ENCODE results near the gene BZW1.
"Not testable (repeated sequence)": the region's sequence is repeated elsewhere in the genome, so short reads cannot be mapped to it uniquely, and the experiment has no call there.

The BZW1 gene

GRCh38 chr2:200800458-200800857 lies 11.3 kb upstream of the BZW1 start:
- FAIRE-seq (no peak), DNase-seq (ENCODE audit: insufficient read length, low spot score) (no peak)
- TF ChIP-seq SPI1 (IDR thresholded peaks at IDR 0.05; ENCODE audit: low read depth, low read length) (no peak), POLR2AphosphoS5 (IDR thresholded peaks at IDR 0.05; ENCODE audit: low read depth, low read length) (no peak), TAF1 (IDR thresholded peaks at IDR 0.05; ENCODE audit: low read depth, low read length) (no peak), POLR2A (IDR thresholded peaks at IDR 0.05; ENCODE audit: low read depth, low read length) (no peak)

DNA sequence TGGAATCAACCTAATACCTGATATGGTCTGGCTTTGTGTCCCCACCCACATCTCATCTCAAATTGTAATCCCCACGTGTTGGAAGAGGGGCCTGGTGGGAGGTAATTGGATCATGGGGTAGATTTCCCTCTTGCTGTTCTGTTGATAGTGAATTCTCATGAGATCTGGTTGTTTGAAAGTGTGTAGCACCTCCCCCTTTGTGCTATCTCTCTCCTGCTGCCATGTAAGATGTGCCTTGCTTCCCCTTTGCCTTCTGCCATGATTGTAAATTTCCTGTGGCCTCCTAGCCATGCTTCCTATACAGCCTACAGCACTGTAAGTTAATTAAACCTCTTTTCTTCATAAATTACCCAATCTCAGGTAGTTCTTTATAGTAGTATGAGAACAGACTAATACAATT lies 10.3 kb upstream of the BZW1 start:
- DNase-seq (ENCODE audit: insufficient read length, low spot score); FAIRE-seq: not testable (repeated sequence)

GRCh38 chr2:200809506-200810251 lies 2.0 kb upstream of the BZW1 start:
- FAIRE-seq (no peak), DNase-seq (ENCODE audit: insufficient read length, low spot score) (no peak)
- no peak for TF ChIP-seq POU2F2 (IDR thresholded peaks at IDR 0.05; ENCODE audit: low read depth, low read length)
- no peak for TF ChIP-seq PAX5 (IDR thresholded peaks at IDR 0.05; ENCODE audit: insufficient read depth, low read length, severe bottlenecking)
- no peak for TF ChIP-seq POLR2A (IDR thresholded peaks at IDR 0.05; ENCODE audit: low read depth, low read length)
- TF ChIP-seq SPI1 (IDR thresholded peaks at IDR 0.05; ENCODE audit: low read depth, low read length), result no peak
- TF ChIP-seq TAF1 (IDR thresholded peaks at IDR 0.05; ENCODE audit: low read depth, low read length), result no peak
- TF ChIP-seq POLR2AphosphoS5 (IDR thresholded peaks at IDR 0.05; ENCODE audit: low read depth, low read length), result no peak

- DNase-seq (ENCODE audit: insufficient read length, low spot score) (no peak), FAIRE-seq (no peak)
- TF ChIP-seq PAX5 (IDR thresholded peaks at IDR 0.05; ENCODE audit: insufficient read depth, low read length, severe bottlenecking), result no peak
- no peak for TF ChIP-seq POU2F2 (IDR thresholded peaks at IDR 0.05; ENCODE audit: low read depth, low read length)
- TF ChIP-seq POLR2A (IDR thresholded peaks at IDR 0.05; ENCODE audit: low read depth, low read length), result no peak
- TF ChIP-seq POLR2AphosphoS5 (IDR thresholded peaks at IDR 0.05; ENCODE audit: low read depth, low read length), result no peak
- TF ChIP-seq SPI1 (IDR thresholded peaks at IDR 0.05; ENCODE audit: low read depth, low read length), result no peak
- no peak for TF ChIP-seq TAF1 (IDR thresholded peaks at IDR 0.05; ENCODE audit: low read depth, low read length)
These were observed 1.3 kb upstream of the BZW1 start for GRCh38 chr2:200810252-200810997.

GRCh38 chr2:200810998-200811332 lies 745 bp upstream of the BZW1 start:
- DNase-seq (ENCODE audit: insufficient read length, low spot score) (no peak), FAIRE-seq (no peak)
- TF ChIP-seq POU2F2 (IDR thresholded peaks at IDR 0.05; ENCODE audit: low read depth, low read length) (no peak), SPI1 (IDR thresholded peaks at IDR 0.05; ENCODE audit: low read depth, low read length) (no peak), TAF1 (IDR thresholded peaks at IDR 0.05; ENCODE audit: low read depth, low read length) (no peak), POLR2AphosphoS5 (IDR thresholded peaks at IDR 0.05; ENCODE audit: low read depth, low read length) (no peak), POLR2A (IDR thresholded peaks at IDR 0.05; ENCODE audit: low read depth, low read length) (no peak), PAX5 (IDR thresholded peaks at IDR 0.05; ENCODE audit: insufficient read depth, low read length, severe bottlenecking) (no peak)

GRCh38 chr2:200812122-200813022 lies 662 bp downstream of the BZW1 start:
- FAIRE-seq (peak; percentile 78), DNase-seq (ENCODE audit: insufficient read length, low spot score) (peak; percentile 39)
- TF ChIP-seq PAX5 (IDR thresholded peaks at IDR 0.05; ENCODE audit: insufficient read depth, low read length, severe bottlenecking) (peak; percentile 6), SPI1 (IDR thresholded peaks at IDR 0.05; ENCODE audit: low read depth, low read length) (no peak), TAF1 (IDR thresholded peaks at IDR 0.05; ENCODE audit: low read depth, low read length) (no peak)

- DNase-seq (ENCODE audit: insufficient read length, low spot score) (no peak), FAIRE-seq (no peak)
- no peak for TF ChIP-seq PAX5 (IDR thresholded peaks at IDR 0.05; ENCODE audit: insufficient read depth, low read length, severe bottlenecking)
- TF ChIP-seq POU2F2 (IDR thresholded peaks at IDR 0.05; ENCODE audit: low read depth, low read length), result no peak
- TF ChIP-seq POLR2AphosphoS5 (IDR thresholded peaks at IDR 0.05; ENCODE audit: low read depth, low read length), result 0 out of 2 replicates have a peak, but pooled peaks have one; percentile 37
- TF ChIP-seq POLR2A (IDR thresholded peaks at IDR 0.05; ENCODE audit: low read depth, low read length), result 0 out of 2 replicates have a peak, but pooled peaks have one; percentile 44
- TF ChIP-seq SPI1 (IDR thresholded peaks at IDR 0.05; ENCODE audit: low read depth, low read length), result no peak
- TF ChIP-seq TAF1 (IDR thresholded peaks at IDR 0.05; ENCODE audit: low read depth, low read length), result no peak
These were observed 2.6 kb downstream of the BZW1 start for GRCh38 chr2:200814276-200814815.

DNA sequence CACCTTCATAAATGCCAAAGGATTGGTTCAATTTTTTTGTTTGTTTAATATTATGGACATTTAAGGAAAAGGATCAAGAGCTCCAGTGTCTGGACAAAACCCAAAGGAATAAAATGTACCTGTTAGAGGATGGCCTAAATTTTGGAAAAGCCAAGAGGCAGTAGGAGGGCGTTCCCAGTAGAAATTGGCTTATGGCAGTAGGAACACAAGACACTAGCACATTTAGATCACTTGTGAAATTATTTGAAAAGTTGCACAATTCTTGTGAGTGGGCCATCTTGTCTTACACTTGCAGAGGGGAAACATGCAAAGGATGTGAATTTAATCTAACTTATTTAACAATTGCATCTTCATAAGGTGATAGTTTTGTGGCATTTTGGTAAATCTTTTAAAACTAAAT lies 3.2 kb downstream of the BZW1 start:
- DNase-seq (ENCODE audit: insufficient read length, low spot score), result no peak
- TF ChIP-seq PAX5 (IDR thresholded peaks at IDR 0.05; ENCODE audit: insufficient read depth, low read length, severe bottlenecking), result no peak
- TF ChIP-seq POLR2AphosphoS5 (IDR thresholded peaks at IDR 0.05; ENCODE audit: low read depth, low read length), result no peak
- no peak for TF ChIP-seq TAF1 (IDR thresholded peaks at IDR 0.05; ENCODE audit: low read depth, low read length)
- TF ChIP-seq POU2F2 (IDR thresholded peaks at IDR 0.05; ENCODE audit: low read depth, low read length), result no peak
- TF ChIP-seq SPI1 (IDR thresholded peaks at IDR 0.05; ENCODE audit: low read depth, low read length), result no peak
- no peak for TF ChIP-seq POLR2A (IDR thresholded peaks at IDR 0.05; ENCODE audit: low read depth, low read length)
- no peak for FAIRE-seq

GRCh38 chr2:200818732-200819131 lies 7.0 kb downstream of the BZW1 start:
- not testable (repeated sequence) for DNase-seq (ENCODE audit: insufficient read length, low spot score); FAIRE-seq

All from GM12891 (cell line).